A673 (cell line): ENCODE data around the gene SERINC4. TPM values are rescaled to one million over a fixed set of nuclear protein-coding genes. Genes with fewer than 3 reads are reported as not detected.
A peak's percentile ranks its signal among the peaks of the same experiment; 100 is the strongest.

ENCODE experiments used
- BruUV-seq: library from RNA; stranded (reverse); fragments of 400-500 nt; replicated peaks from 2 replicates; lab custom pipeline; 2021; lab: Mats Ljungman, UMichigan
- CTCF ChIA-PET: fragments of 300-600 bp; sonication (Branson Sonifier 250); formaldehyde crosslinking; loops from one replicate; lab custom pipeline; 2022; ENCODE audit warnings: antibody characterized with exemption; lab: Charles Lee
- POLR2A ChIA-PET: fragments of 300-600 bp; sonication (Branson Sonifier 250); formaldehyde crosslinking; loops from one replicate; lab custom pipeline; 2022; ENCODE audit warnings: antibody characterized with exemption; ENCODE audit not compliant: low non-redundant PET; lab: Charles Lee
- DNase-seq: peaks from one replicate; pipeline ENCODE4 v3.0.0-alpha.2; 2015; ENCODE audit warnings: low spot score
- H3K27ac ChIP-seq: fragments of 200-600 bp; sonication (generic); 2 replicates; pipeline ENCODE4 v1.5.1; 2016; ENCODE audit warnings: mixed run types, low read depth, mild to moderate bottlenecking, mixed read lengths, antibody characterized with exemption, low read length; ENCODE audit not compliant: poor library complexity, severe bottlenecking
- H3K27me3 ChIP-seq: fragments of 200-600 bp; sonication (generic); replicated peaks from 2 replicates; pipeline ENCODE4 v1.6.1; 2017; ENCODE audit warnings: mixed run types, low read depth, mild to moderate bottlenecking, mixed read lengths, antibody characterized with exemption, low read length; ENCODE audit not compliant: insufficient read depth, poor library complexity
- H3K36me3 ChIP-seq: fragments of 200-600 bp; sonication (generic); 2 replicates; pipeline ENCODE4 v1.6.1; 2016; ENCODE audit warnings: mixed run types, mild to moderate bottlenecking, mixed read lengths, antibody characterized with exemption, low read length; ENCODE audit not compliant: insufficient read depth, poor library complexity, severe bottlenecking
- H3K4me1 ChIP-seq: fragments of 200-600 bp; sonication (generic); 2 replicates; pipeline ENCODE4 v1.6.1; 2017; ENCODE audit warnings: mixed run types, mild to moderate bottlenecking, mixed read lengths, antibody characterized with exemption, low read length; ENCODE audit not compliant: insufficient read depth, poor library complexity, severe bottlenecking
- H3K4me3 ChIP-seq: fragments of 200-600 bp; sonication (generic); 2 replicates; pipeline ENCODE4 v1.5.1; 2016; ENCODE audit warnings: low read depth, mixed run types, mild to moderate bottlenecking, mixed read lengths, low read length; ENCODE audit not compliant: poor library complexity, severe bottlenecking
- H3K9me3 ChIP-seq: fragments of 200-600 bp; sonication (generic); 2 replicates; pipeline ENCODE4 v1.6.1; 2016; ENCODE audit warnings: mixed run types, low read depth, mild to moderate bottlenecking, mixed read lengths, antibody characterized with exemption, low read length; ENCODE audit not compliant: poor library complexity, severe bottlenecking
- CTCF ChIP-seq: fragments of 300-800, 200-600 bp; sonication (generic); conservative IDR thresholded peaks from 2 replicates; pipeline ENCODE4 v1.5.1; 2017; ENCODE audit warnings: low read depth, mild to moderate bottlenecking, antibody characterized with exemption, low read length, moderate library complexity, mixed read lengths
- EZH2 ChIP-seq: fragments of 200-600 bp; sonication (generic); IDR thresholded peaks from 2 replicates; pipeline ENCODE4 v1.6.1; 2017; ENCODE audit warnings: borderline replicate concordance, low read depth, mild to moderate bottlenecking, mixed read lengths, antibody characterized with exemption, low read length; ENCODE audit not compliant: poor library complexity, severe bottlenecking
- intact Hi-C: fragments of 100-400 bp; cut with micrococcal nuclease; formaldehyde crosslinking; loops from one replicate; pipeline ENCODE4 v1.10.0; 2022; ENCODE audit not compliant: unreplicated experiment
- total RNA-seq: library from RNA; stranded (reverse); gene quantifications from 2 replicates; pipeline ENCODE4 v1.2.3, GENCODE V29; 2021

Gene SERINC4
- total RNA-seq, 1 experiment from 2014 or later: not detected

GRCh38 chr15:43789409-43789808 is 10.6 kb downstream of the SERINC4 start:
- BruUV-seq: no TSS peak
- Histone ChIP-seq H3K4me1 (peaks cover 13% of the 10 kb centered on the region), H3K9me3 (no peaks in the 10 kb centered on the region), H3K36me3 (peaks cover 13% of the 10 kb centered on the region), H3K4me3 (no peak overlapping the region), H3K27me3 (no peaks in the 10 kb centered on the region), H3K27ac (no peak overlapping the region)
- DNase-seq: no peak
- intact Hi-C loops: no loop called here
- TF ChIP-seq EZH2: no peak
- no peak for TF ChIP-seq CTCF
- ChIA-PET POLR2A (interaction anchor here (0.6 kb wide), 1 partner anchor 11 kb away, joined by 3 read pairs; the partner anchor contains the start of genes HYPK and SERINC4), CTCF (interaction anchor here (0.6 kb wide), 1 partner anchor 13 kb away, joined by 4 read pairs; the partner anchor contains the start of gene ELL3)

GRCh38 chr15:43779016-43779415 is 21.0 kb downstream of the SERINC4 start:
- no peak overlapping the region for H3K4me3 ChIP-seq
- no peaks in the 10 kb centered on the region for H3K27me3 ChIP-seq
- intact Hi-C loops: no loop called here
- no peaks in the 10 kb centered on the region for H3K9me3 ChIP-seq
- TF ChIP-seq CTCF (no peak), EZH2 (no peak)
- no TSS peak for BruUV-seq
- no peak overlapping the region for H3K27ac ChIP-seq
- CTCF ChIA-PET: interaction anchor here (0.6 kb wide), 1 partner anchor 22 kb away, joined by 8 read pairs; the partner anchor contains the start of gene HYPK
- POLR2A ChIA-PET: no interaction called here
- H3K4me1 ChIP-seq: peaks cover 11% of the 10 kb centered on the region
- H3K36me3 ChIP-seq: no peaks in the 10 kb centered on the region
- DNase-seq: no peak

GRCh38 chr15:43777267-43777914 is 22.6 kb downstream of the SERINC4 start:
- ChIA-PET POLR2A (no interaction called here), CTCF (interaction anchor here (1.1 kb wide), 1 partner anchor 9 kb away, joined by 3 read pairs; no protein-coding TSS in a partner anchor)
- Histone ChIP-seq H3K27me3 (no peaks in the 10 kb centered on the region), H3K9me3 (no peaks in the 10 kb centered on the region), H3K36me3 (peaks cover 10% of the 10 kb centered on the region), H3K4me3 (peak overlapping the region; percentile 75), H3K27ac (peak overlapping the region; percentile 86), H3K4me1 (peaks cover 11% of the 10 kb centered on the region)
- DNase-seq: peak; percentile 88
- intact Hi-C loops: no loop called here
- BruUV-seq: TSS peak; percentile 43
- TF ChIP-seq CTCF (peak; percentile 94), EZH2 (no peak)
